Urinary bladder (tissue), 4 donors: ENCODE measurements around the gene TKFC. TPM values are rescaled to one million over a fixed set of nuclear protein-coding genes. Genes with fewer than 3 reads are reported as not detected.

Experiments used
- DNase-seq: peaks from one replicate; pipeline ENCODE4 v3.0.0-alpha.2; 2015; ENCODE audit errors: extremely low spot score
- H3K27ac ChIP-seq: one replicate; pipeline ENCODE4 v1.5.1; 2013; ENCODE audit warnings: low read depth, mild to moderate bottlenecking, moderate library complexity
- H3K36me3 ChIP-seq: one replicate; pipeline ENCODE4 v1.6.1; 2013; ENCODE audit warnings: mild to moderate bottlenecking, moderate library complexity; ENCODE audit not compliant: insufficient read depth
- H3K4me1 ChIP-seq: one replicate; pipeline ENCODE4 v1.6.1; 2013; ENCODE audit warnings: mild to moderate bottlenecking, moderate library complexity; ENCODE audit not compliant: insufficient read depth
- H3K4me3 ChIP-seq: one replicate; pipeline ENCODE4 v1.5.1; 2013; ENCODE audit warnings: low read depth, low read length
- WGBS: extraction: QIAGEN DNeasy Blood & Tissue Kit; methylation state at CpG from one replicate; pipeline ENCODE4 v1.1.7; 2013; 5-methylcytosine and 5-hydroxymethylcytosine counted together
- polyA plus RNA-seq: library from polyadenylated mRNA; stranded (reverse); fragments of 200-250 nt; gene quantifications from one replicate; pipeline ENCODE4 v1.2.3, GENCODE V29; 2013
- total RNA-seq: library from RNA; depleted of rRNA; stranded (reverse); fragments of >200 nt; gene quantifications from one replicate; pipeline ENCODE4 v1.2.3, GENCODE V29; 2014
- donor health status: healthy with polysubstance abuse.
- donor health status: healthy.

TKFC gene
- total and polyA plus RNA-seq, 2 donors = 8.3 to 27.6 TPM

DNA sequence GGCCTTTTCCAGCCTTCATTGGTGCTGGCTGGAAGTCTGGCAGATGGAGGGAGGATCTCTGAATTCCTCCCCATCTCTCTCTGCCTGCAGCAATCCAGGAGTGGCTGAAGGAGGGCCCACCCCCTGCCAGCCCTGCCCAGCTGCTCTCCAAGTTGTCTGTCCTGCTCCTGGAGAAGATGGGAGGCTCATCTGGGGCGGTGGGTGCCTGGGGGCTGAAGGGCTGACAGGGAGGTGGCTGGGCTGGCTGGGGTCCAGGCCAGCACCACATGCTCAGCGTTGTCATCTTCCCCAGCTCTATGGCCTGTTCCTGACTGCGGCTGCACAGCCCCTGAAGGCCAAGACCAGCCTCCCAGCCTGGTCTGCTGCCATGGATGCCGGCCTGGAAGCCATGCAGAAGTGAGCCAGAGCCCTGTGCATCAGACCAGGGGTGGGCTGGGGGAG lies 12.2 kb downstream of the TKFC start:
- Histone ChIP-seq H3K36me3 (no peaks in the 10 kb centered on the region), H3K27ac (no peak overlapping the region), H3K4me1 (no peaks in the 10 kb centered on the region), H3K4me3 (no peak overlapping the region)
- WGBS = 47% methylated on average over 4 of the region's 4 CpGs
- DNase-seq = no peak

DNA sequence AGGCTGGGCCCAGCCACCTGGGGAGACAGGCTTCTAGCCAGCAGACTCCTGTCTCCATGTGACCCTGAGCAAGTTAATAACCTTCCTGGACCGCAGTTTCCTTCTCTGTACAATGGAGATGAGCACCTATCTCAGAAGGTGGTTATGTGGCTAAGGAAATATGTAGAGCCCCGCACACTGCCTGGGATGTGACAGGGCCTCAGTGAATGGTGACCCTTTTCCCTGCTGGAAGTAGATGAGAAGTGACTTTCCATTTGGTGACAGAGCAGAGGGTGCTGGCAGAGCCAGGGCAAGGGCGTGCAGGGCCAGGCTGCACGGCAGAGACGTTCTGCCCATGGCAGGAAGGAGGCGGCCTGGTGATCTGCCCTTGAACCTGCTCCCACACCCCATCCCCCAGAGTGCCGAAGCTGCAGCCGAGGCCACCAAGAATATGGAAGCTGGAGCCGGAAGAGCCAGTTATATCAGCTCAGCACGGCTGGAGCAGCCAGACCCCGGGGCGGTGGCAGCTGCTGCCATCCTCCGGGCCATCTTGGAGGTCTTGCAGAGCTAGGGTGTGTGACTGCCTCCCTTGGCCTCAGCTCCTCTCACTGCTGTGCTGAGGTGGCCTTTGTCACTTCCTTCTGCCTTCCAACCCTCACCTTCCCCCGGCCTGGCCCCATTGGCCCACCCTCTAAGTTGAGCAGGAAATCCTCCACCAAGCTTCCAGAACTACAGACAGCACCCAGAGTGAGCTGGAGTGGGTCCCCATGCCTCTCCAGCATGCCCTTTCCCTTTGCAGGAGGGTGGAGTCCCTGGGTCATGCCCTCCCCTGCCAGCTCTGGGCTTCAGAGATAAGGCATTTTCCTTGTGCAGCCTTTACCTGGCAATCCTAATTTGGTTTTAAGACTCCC lies 13.2 kb downstream of the TKFC start:
- 79% methylated on average over 14 of the region's 14 CpGs for WGBS
- no peak overlapping the region for H3K4me3 ChIP-seq
- no peak for DNase-seq
- no peak overlapping the region for H3K27ac ChIP-seq
- no peaks in the 10 kb centered on the region for H3K4me1 ChIP-seq
- no peaks in the 10 kb centered on the region for H3K36me3 ChIP-seq

DNA sequence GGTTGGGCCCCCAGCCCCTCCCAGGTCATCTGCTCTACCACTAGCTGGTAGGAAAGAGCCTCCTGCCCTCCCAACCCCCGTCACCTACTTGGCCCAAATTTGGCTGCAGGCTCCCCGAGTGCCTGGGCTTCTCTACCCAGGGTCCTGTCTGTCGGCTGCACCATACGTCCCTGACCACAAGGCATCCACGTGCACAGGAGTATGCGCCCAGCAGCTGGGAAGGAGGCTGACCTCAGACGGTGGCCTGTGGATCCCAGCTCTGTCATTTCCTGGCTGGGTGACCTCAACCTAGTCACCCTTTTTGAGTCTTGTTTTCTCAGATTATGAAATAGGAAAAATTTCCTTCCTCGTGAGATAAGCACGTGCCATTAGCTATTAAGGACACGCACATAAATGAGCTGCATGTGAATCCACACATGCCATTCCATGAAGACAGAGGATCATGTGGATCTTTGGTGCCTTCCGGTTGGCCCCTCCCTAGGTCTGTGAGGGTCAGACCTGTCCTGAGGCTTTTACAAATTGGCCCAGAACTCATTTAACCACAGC lies 15.0 kb downstream of the TKFC start:
- Histone ChIP-seq H3K4me3 (no peak overlapping the region), H3K27ac (no peak overlapping the region), H3K4me1 (no peaks in the 10 kb centered on the region), H3K36me3 (peaks cover 2% of the 10 kb centered on the region)
- WGBS = 72% methylated on average over 11 of the region's 11 CpGs
- DNase-seq = no peak

DNA sequence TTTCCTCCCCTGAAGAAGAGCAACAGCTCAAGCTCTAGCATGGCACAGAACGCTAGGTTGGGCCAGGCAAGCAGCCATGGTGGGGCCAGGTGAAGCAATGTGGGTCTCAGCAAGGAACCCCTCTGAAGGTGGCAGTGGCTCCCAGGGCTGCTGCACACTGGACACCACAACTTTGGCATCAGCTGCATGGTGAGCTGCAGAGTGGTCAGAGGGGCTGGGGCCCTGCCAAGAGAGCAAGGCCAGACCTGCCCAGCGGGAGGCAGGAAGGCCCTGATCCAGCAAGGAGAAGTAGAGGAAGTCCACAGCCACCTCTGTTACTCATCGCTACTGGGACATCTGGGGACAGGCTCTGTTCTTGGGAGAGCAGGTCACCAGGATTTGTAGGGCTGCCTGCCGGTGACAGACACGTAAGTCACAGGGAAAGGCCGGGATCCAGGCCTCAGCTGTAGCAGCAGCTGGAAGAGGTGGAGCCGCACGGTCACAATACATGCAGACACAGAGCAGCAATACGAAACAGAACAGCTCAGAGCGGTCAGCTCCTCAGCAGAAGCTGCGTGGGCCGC lies 16.2 kb downstream of the TKFC start:
- H3K4me3 ChIP-seq = no peak overlapping the region
- H3K36me3 ChIP-seq = peaks cover 2% of the 10 kb centered on the region
- no peak for DNase-seq

DNA sequence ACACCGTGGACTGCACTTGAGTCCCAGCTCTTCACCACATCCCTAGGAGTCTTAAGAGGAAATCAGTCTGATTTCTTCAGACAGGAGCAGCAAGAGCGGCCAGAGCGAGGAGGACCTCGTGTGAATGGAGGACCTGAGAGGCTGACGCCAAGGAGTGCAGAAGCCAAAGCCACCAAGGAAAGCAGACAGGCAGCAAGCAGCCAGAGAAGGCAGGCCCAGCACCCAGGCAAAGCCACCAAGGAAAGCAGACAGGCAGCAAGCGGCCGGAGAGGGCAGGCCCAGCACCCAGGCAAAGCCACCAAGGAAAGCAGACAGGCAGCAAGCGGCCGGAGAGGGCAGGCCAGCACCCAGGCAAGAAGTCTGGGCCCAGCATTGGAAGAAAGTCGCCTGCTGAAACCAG lies 16.9 kb downstream of the TKFC start:
- Histone ChIP-seq H3K27ac (no peak overlapping the region), H3K4me3 (no peak overlapping the region), H3K4me1 (no peaks in the 10 kb centered on the region), H3K36me3 (peaks cover 2% of the 10 kb centered on the region)
- WGBS = 94% methylated on average over 10 of the region's 10 CpGs
- no peak for DNase-seq

More for the DNA sequence above, 16.2 kb downstream of the TKFC start:
- Histone ChIP-seq H3K4me1 (no peaks in the 10 kb centered on the region), H3K27ac (no peak overlapping the region)
- WGBS = 83% methylated on average over 12 of the region's 12 CpGs

DNA sequence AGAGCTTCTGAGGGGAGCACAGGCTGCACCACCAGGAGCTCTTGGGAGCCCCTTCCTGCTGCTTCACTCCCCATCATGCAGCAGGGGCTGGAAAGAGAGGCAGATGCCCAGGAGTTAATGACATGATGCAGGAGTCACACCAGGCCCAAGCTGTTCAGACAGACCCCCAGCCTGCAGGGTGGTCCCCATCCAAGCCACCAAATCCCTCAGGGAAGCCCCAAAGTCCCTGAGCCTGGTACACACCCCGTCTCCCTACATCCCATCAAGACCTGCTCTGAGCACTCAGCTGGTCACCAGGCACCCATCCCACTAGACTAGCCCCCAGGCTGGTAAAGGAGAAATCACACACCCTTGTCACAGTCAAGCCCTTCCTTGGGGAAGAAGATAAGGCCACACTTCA lies 17.3 kb downstream of the TKFC start:
- no peak overlapping the region for H3K4me3 ChIP-seq
- peaks cover 2% of the 10 kb centered on the region for H3K36me3 ChIP-seq
- DNase-seq = no peak
- H3K4me1 ChIP-seq = no peaks in the 10 kb centered on the region
- 85% methylated on average over 1 of the region's 1 CpG for WGBS
- H3K27ac ChIP-seq = no peak overlapping the region

DNA sequence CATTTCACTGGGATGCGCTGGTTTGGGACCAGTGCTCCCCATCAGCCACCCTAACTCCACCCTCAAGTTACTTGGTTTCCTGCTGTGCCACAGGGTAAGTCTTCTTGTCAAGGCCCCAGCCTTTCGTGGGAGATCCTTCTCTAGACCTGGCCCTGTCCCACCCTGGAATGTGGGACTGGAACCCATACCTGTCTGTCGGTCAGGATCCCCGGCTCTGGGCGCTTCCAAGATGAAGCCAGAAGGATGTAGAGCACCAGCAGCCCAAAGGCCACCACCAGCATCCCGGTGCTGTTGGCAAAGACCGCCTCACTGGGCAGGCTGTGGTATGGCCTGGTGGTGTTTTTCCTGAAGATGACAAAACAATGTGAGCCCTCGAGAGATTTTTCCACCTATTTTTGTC lies 17.8 kb downstream of the TKFC start:
- Histone ChIP-seq H3K27ac (no peak overlapping the region), H3K4me1 (no peaks in the 10 kb centered on the region), H3K36me3 (peaks cover 2% of the 10 kb centered on the region), H3K4me3 (no peak overlapping the region)
- 96% methylated on average over 8 of the region's 8 CpGs for WGBS
- no peak for DNase-seq

DNA sequence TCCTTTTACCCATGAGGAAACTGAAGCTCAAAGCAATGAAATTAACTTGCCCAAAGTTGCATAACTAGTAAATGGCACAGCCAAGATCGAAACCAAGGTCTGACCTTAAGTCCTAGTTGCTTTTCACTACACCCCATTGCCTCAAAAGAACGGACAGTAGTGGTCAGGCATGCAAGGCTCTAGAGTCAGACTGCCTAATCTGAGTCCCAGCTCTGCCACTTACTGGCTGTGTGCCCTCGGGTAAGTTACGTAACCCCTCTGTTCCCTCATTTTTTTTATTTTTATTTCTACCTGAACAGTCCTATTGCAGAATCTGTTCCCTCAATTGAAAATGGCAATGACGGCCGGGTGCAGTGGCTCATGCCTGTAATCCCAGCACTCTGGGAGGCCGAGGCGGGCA lies 19.0 kb downstream of the TKFC start:
- no peak for DNase-seq
- Histone ChIP-seq H3K27ac (no peak overlapping the region), H3K36me3 (peaks cover 2% of the 10 kb centered on the region), H3K4me3 (no peak overlapping the region), H3K4me1 (no peaks in the 10 kb centered on the region)
- WGBS = 84% methylated on average over 8 of the region's 8 CpGs

DNA sequence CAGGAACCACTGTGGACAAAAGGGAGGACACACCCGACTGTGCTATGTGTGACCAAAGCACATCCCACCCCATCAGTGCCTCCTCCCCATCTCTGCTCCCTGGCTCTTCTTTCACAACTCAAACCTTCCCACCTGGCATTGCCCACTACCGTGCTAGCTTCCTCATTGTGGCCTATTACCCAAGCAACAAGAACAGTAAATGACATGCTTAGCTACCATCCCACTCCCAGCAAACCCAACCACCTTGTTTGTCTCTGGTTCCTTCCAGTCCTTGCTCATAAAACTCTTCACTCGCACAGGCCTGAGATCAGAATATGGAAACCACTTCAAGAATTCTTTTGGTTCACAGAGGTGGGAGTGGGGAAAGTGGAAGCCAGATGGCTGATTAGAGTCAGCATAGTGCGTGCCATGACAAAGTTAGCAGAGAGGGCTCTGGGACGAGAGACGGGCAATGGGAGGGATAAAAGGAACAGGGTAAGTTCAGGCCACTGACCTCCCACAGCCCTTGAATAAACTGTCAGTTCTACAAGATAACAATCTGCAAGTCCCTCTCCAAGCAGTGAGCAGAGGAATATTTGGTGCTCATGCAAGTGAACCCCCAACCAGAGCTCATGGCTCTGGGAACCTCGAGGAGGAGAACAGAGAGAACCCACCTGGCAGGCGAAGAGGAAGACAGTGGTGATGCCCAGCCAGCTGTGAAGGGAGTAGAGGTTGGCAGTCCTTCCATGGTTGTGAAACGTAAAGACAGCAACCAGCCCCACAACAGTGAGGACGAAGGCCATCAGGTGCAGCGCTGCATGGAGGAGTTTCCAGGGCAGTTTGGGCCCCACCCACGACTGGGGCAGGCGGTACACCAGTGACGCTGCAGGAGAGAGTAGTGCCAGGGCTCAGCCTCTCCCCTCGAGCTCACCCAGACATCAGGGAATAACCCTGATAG lies 20.4 kb downstream of the TKFC start:
- no peak overlapping the region for H3K27ac ChIP-seq
- H3K4me1 ChIP-seq = no peaks in the 10 kb centered on the region
- no peak for DNase-seq
- WGBS = 85% methylated on average over 15 of the region's 15 CpGs
- no peak overlapping the region for H3K4me3 ChIP-seq
- H3K36me3 ChIP-seq = peaks cover 2% of the 10 kb centered on the region

DNA sequence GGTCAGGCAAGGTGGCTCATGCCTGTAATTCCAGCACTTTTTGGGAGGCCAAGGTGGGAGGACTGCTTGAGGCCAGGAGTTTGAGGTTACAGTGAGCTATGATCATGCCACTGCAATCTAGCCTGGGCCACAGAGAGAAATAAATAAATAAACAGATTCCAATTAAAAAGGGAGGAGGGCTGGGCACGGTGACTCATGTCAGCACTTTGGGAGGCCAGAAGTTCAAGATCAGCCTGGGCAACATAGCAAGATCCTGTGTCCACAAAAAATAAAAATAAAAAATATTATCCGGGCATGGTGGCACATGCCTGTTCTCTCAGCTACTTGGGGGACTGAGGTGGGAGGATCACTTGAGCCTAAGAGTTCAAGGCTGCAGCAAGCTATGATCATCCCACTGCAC lies 21.2 kb downstream of the TKFC start:
- no peak for DNase-seq
- H3K4me1 ChIP-seq = no peaks in the 10 kb centered on the region
- peaks cover 2% of the 10 kb centered on the region for H3K36me3 ChIP-seq
- H3K27ac ChIP-seq = no peak overlapping the region
- 83% methylated on average over 2 of the region's 2 CpGs for WGBS
- H3K4me3 ChIP-seq = no peak overlapping the region

DNA sequence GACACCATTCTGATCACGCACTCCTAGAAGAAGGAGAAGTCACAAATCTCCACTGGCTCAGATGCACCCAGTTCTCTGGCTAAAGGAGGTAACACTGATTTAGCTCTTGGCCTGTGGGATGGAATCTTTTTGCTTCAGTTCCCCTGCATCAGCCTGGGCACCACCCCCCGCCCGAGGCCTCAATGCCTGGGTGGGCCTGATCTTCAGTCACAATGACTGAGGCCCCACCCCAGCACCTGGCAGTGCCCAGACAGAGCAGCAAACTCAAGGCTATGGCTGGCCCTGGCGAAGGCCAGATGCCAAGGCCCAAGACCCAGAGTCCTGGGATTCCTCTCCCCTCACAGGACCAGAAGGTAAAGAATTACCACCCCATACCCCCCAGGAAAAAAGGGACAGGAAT lies 23.7 kb downstream of the TKFC start:
- DNase-seq = no peak
- H3K27ac ChIP-seq = no peak overlapping the region
- H3K4me3 ChIP-seq = no peak overlapping the region
- H3K36me3 ChIP-seq = peaks cover 2% of the 10 kb centered on the region
- no peaks in the 10 kb centered on the region for H3K4me1 ChIP-seq
- WGBS = 93% methylated on average over 4 of the region's 4 CpGs

DNA sequence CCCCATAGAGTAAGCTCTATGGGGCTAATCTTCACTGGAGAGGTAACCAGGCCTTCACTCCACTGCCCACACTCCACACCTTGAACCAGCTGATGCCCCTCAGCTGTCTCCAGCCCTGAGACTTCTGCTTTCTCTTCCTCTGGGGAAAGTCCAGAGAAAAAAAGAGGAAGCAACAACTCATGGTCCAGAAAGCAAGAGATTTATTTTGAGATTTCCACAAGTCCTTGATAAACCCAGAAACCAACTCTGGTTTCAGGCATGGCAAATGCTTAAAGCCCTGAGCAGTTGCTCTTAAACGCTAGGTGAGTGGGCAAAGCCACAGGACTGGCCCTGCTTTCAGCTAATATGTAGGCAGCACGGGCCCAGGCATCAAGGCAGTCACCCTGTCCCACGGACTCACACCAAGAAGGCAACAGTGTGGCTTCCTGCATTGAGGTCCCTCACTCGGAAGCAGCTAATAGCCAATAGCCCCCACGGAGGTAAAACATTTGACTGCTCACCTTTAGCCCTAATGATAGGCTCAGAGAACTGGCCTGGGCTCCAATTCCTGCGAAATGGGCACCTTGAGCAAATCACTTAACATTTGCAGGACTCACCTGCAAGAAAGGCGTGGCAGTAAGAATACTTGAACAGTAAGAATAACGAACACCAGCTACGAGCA lies 24.3 kb downstream of the TKFC start:
- WGBS = 89% methylated on average over 9 of the region's 9 CpGs
- no peak for DNase-seq
- H3K36me3 ChIP-seq = peaks cover 2% of the 10 kb centered on the region
- no peak overlapping the region for H3K4me3 ChIP-seq
- H3K27ac ChIP-seq = no peak overlapping the region
- no peaks in the 10 kb centered on the region for H3K4me1 ChIP-seq

DNA sequence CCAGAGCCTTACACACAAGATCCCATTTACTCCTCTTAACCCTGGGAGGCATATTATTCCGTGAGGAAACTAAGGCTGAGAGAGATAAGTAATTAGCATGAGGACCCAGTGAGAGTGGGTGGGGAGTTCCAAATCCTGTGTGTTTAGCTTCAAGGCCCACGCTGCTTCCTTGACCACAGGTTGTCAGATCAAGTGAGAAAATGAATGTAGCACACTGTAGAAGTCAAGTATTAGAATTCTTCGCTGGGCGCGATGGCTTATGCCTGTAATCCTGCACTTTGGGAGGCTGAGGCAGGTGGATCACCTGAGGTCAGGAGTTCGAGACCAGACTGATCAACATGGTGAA lies 24.8 kb downstream of the TKFC start:
- WGBS = 94% methylated on average over 6 of the region's 6 CpGs
- no peak for DNase-seq
- H3K4me1 ChIP-seq = no peaks in the 10 kb centered on the region
- peaks cover under 1% of the 10 kb centered on the region for H3K36me3 ChIP-seq
- H3K4me3 ChIP-seq = no peak overlapping the region
- no peak overlapping the region for H3K27ac ChIP-seq
